GM18907 (cell line): ENCODE measurements around the gene CPSF7.
A peak's percentile ranks its signal among the peaks of the same experiment; 100 is the strongest.
"Not testable (repeated sequence)": the region's sequence is repeated elsewhere in the genome, so short reads cannot be mapped to it uniquely, and the experiment has no call there.

Source experiments
- ATAC-seq: cut with Tn5 transposase; IDR thresholded peaks from one replicate; pipeline ENCODE4 v1.9.1; 2021; ENCODE audit warnings: mild to moderate bottlenecking, moderate library complexity; ENCODE audit not compliant: unreplicated experiment

Gene CPSF7

GRCh38 chr11:61429691-61430582, at the start of gene CPSF7, which contains the start of gene SDHAF2:
Gene CPSF7 (minus strand): TSS chr11:61429975. CDS start chr11:61429235, 740 bp downstream.
Gene SDHAF2 (plus strand): TSS chr11:61430124. CDS start chr11:61430147, 23 bp downstream.
- peak; percentile 86 for ATAC-seq

- no peak for ATAC-seq
Observed at GRCh38 chr11:61477727-61478148, 48.0 kb upstream of the CPSF7 start.

GRCh38 chr11:61477126-61477525, 47.4 kb upstream of the CPSF7 start:
- ATAC-seq, result no peak

GRCh38 chr11:61476371-61476770, 46.6 kb upstream of the CPSF7 start:
- no peak for ATAC-seq

GRCh38 chr11:61475433-61475832, 45.7 kb upstream of the CPSF7 start:
- no peak for ATAC-seq

- ATAC-seq, result no peak
Observed at GRCh38 chr11:61474013-61474643, 44.4 kb upstream of the CPSF7 start.

GRCh38 chr11:61473370-61474012, 43.7 kb upstream of the CPSF7 start:
- no peak for ATAC-seq

GRCh38 chr11:61472868-61473267, 43.1 kb upstream of the CPSF7 start:
- no peak for ATAC-seq

- no peak for ATAC-seq
Observed at GRCh38 chr11:61472282-61472681, 42.5 kb upstream of the CPSF7 start.

GRCh38 chr11:61468002-61468401, 38.2 kb upstream of the CPSF7 start:
- ATAC-seq, result no peak

GRCh38 chr11:61467602-61468001, 37.8 kb upstream of the CPSF7 start:
- not testable (repeated sequence) for ATAC-seq

GRCh38 chr11:61460986-61461385, 31.2 kb upstream of the CPSF7 start:
- ATAC-seq, result no peak

- ATAC-seq, result no peak
Observed at GRCh38 chr11:61460474-61460881, 30.7 kb upstream of the CPSF7 start.

- no peak for ATAC-seq
Observed at GRCh38 chr11:61454520-61454919, 24.7 kb upstream of the CPSF7 start.

GRCh38 chr11:61453695-61454094, 23.9 kb upstream of the CPSF7 start:
- no peak for ATAC-seq

GRCh38 chr11:61452825-61453224, 23.1 kb upstream of the CPSF7 start:
- ATAC-seq, result no peak

- ATAC-seq, result no peak
Observed at GRCh38 chr11:61448552-61448927, 18.8 kb upstream of the CPSF7 start.

- no peak for ATAC-seq
Observed at GRCh38 chr11:61447601-61448551, 18.1 kb upstream of the CPSF7 start.

- ATAC-seq, result peak; percentile 74
Observed at GRCh38 chr11:61446211-61446651, 16.5 kb upstream of the CPSF7 start.

- no peak for ATAC-seq
Observed at GRCh38 chr11:61445516-61445915, 15.7 kb upstream of the CPSF7 start.
